ENCODE data around the gene DUOX1. TPM values are rescaled to one million over a fixed set of nuclear protein-coding genes. Genes with fewer than 3 reads are reported as not detected.

DUOX1 gene
- total and polyA plus RNA-seq, 12 donors, result 2.5 to 98.8 (median 23.6) TPM; not detected in 1

GRCh38 chr15:45184562-45185041 is 54.8 kb downstream of the DUOX1 start:
- WGBS, 4 donors, result 84 to 88% (median 85%) methylated on average over 3 to 9 of the region's 9 CpGs
- Histone ChIP-seq H3K27ac (peak overlapping the region in 1 of 5 donors; percentile 76), H3K36me3 (replicated peaks in 1 of 2) (no peaks in the 10 kb centered on the region), H3K9me3 (replicated peaks in 1 of 3) (no peaks in the 10 kb centered on the region), H3K27me3 (no peaks in the 10 kb centered on the region), H3K4me3 (no peak overlapping the region), H3K4me1 (replicated peaks in 1 of 2) (peaks cover 13 to 21% of the 10 kb centered on the region in 2 donors)
- no peak for DNase-seq
- intact Hi-C loops (cut with DNase I), result no loop called here
- no peak for TF ChIP-seq POLR2A (IDR thresholded peaks at IDR 0.05)
- TF ChIP-seq, protein P1, sequence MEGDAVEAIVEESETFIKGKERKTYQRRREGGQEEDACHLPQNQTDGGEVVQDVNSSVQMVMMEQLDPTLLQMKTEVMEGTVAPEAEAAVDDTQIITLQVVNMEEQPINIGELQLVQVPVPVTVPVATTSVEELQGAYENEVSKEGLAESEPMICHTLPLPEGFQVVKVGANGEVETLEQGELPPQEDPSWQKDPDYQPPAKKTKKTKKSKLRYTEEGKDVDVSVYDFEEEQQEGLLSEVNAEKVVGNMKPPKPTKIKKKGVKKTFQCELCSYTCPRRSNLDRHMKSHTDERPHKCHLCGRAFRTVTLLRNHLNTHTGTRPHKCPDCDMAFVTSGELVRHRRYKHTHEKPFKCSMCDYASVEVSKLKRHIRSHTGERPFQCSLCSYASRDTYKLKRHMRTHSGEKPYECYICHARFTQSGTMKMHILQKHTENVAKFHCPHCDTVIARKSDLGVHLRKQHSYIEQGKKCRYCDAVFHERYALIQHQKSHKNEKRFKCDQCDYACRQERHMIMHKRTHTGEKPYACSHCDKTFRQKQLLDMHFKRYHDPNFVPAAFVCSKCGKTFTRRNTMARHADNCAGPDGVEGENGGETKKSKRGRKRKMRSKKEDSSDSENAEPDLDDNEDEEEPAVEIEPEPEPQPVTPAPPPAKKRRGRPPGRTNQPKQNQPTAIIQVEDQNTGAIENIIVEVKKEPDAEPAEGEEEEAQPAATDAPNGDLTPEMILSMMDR (IDR thresholded peaks at IDR 0.05), result no peak

DNA sequence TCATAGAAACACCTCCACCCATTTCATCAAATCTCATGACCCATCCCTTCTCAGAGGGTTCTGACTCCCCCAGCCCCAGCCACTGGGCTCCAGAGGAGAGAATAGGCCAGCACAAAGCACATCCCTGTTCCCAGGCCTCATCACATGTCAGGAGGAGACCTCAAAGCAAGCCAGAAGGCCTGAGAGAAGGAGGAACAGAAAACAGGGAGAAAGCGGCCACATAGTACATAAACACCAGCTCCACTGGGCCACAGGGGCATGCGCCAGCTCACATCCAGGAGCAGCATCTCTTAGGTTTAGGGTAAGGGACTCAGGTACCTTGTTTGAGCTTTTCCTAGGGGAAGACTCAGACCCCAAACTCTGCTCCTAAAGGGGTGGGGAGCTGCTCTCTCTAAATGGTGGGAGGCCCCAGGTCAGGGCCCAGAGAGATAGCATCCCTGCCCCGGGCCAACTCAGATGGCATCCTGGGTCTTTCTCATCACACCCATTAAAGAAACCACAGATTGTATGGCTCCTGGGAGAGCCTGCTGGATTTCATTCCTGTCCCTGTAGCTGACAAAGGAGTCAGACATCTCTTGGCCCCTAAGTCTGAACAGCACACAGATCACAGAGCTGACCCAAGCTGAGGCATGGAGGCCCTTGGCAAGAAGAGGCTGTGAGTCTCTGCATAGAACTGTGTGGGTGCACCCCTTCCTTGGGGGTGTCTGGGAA is 55.4 kb downstream of the DUOX1 start:
- TF ChIP-seq, protein P1 (IDR thresholded peaks at IDR 0.05), result no peak
- no peak for TF ChIP-seq POLR2A (IDR thresholded peaks at IDR 0.05)
- H3K27me3 ChIP-seq, result no peaks in the 10 kb centered on the region
- H3K36me3 ChIP-seq (replicated peaks in 1 of 2), result no peaks in the 10 kb centered on the region
- H3K9me3 ChIP-seq (replicated peaks in 1 of 3), result no peaks in the 10 kb centered on the region
- H3K4me1 ChIP-seq (replicated peaks in 1 of 2), result peaks cover 13 to 21% of the 10 kb centered on the region in 2 donors
- intact Hi-C loops (cut with DNase I), result no loop called here
- no peak for DNase-seq
- 91 to 96% (median 92%) methylated on average over 3 of the region's 3 CpGs for WGBS, 4 donors
- H3K27ac ChIP-seq, result peak overlapping the region in 2 of 5 donors; percentile 76 to 81
- H3K4me3 ChIP-seq, result no peak overlapping the region

DNA sequence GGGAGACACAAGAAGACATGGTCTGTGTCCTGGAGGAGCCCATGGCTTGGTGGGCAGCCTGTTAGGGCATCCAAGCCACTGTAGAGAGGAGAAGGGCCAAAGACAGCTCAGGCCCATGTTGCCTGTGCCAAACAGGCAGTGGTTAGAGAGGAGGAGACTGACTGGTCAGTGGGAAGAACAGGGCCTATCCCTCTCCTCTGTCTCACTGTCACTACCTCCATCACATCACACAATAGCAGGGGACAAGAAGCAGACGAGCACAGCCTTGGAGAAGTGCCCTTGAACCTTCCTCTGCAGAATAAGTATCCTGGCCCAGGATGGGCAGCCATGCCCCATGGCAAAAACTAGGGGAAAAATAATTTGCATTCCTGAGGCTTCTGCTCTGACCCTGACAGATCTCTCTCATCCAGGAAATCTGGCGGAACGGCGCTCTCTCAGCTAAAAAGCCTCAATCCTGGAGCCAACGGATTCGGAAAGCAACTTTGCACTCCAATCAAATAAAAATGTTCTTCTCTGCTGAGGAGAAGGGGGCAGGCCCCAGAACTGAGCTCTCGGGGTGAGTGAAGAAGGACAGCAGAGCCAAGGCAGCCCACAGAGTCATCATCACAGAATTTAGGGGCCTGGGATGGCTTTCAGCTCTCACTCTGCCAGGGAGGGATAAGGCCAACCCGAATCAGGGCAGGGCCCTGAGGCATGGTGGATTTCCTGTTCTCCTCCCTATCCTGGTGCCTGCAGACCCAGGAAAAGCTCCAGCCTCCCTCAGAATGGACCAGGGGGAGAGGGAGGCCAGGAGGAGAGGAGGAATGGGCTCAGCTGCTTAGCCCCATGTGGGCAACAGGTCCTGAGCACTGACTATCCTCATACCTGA is 56.3 kb downstream of the DUOX1 start:
- Histone ChIP-seq H3K9me3 (replicated peaks in 1 of 3) (no peaks in the 10 kb centered on the region), H3K27ac (peak overlapping the region in 3 of 5 donors; percentile 33 to 81 (median 76)), H3K36me3 (replicated peaks in 1 of 2) (no peaks in the 10 kb centered on the region), H3K4me1 (replicated peaks in 1 of 2) (peaks cover 13 to 21% of the 10 kb centered on the region in 2 donors), H3K4me3 (peak overlapping the region in 1 of 4 donors; percentile 89), H3K27me3 (no peaks in the 10 kb centered on the region)
- WGBS, 4 donors, result 28 to 41% (median 32%) methylated on average over 5 to 8 of the region's 8 CpGs
- intact Hi-C loops (cut with DNase I), result no loop called here
- peak in 1 of 7 donors; percentile 60 for DNase-seq
- TF ChIP-seq POLR2A (IDR thresholded peaks at IDR 0.05), result no peak
- TF ChIP-seq, protein P1 (IDR thresholded peaks at IDR 0.05), result no peak

Data from adrenal gland (tissue), 12 donors.